HepG2 (cell line): Measurements from ENCODE around the gene RABGAP1L. TPM values are rescaled to one million over a fixed set of nuclear protein-coding genes. Genes with fewer than 3 reads are reported as not detected.
A peak's percentile ranks its signal among the peaks of the same experiment; 100 is the strongest.

ENCODE experiments used
- BRCA1 ChIP-seq: sonication (generic); formaldehyde crosslinking; IDR thresholded peaks from 2 replicates; pipeline ENCODE4 v1.4.0; 2020; ENCODE audit warnings: missing genetic modification reagents
- HES4 ChIP-seq: sonication (generic); formaldehyde crosslinking; IDR thresholded peaks from 2 replicates; pipeline ENCODE4 v1.9.0; 2021; ENCODE audit warnings: mild to moderate bottlenecking, missing genetic modification reagents, borderline replicate concordance
- IRF2 ChIP-seq: IDR thresholded peaks from 2 replicates; pipeline ENCODE4 v1.6.1; 2018; ENCODE audit warnings: missing genetic modification reagents, missing compliant biosample characterization
- NFE2L1 ChIP-seq: sonication (generic); formaldehyde crosslinking; IDR thresholded peaks from 2 replicates; pipeline ENCODE4 v1.4.0; 2020; ENCODE audit warnings: missing genetic modification reagents, mild to moderate bottlenecking, borderline replicate concordance
- POGZ ChIP-seq: sonication (generic); formaldehyde crosslinking; IDR thresholded peaks from 2 replicates; pipeline ENCODE4 v1.4.0; 2020; ENCODE audit warnings: mild to moderate bottlenecking, missing genetic modification reagents
- SIN3A ChIP-seq: IDR thresholded peaks from 2 replicates; pipeline ENCODE4 v1.6.1; 2011; ENCODE audit warnings: low read depth, mild to moderate bottlenecking, control low read depth, low read length, borderline replicate concordance
- TEAD3 ChIP-seq: optimal IDR thresholded peaks from 2 replicates; pipeline ENCODE3; 2016; ENCODE audit warnings: borderline replicate concordance
- XRCC5 ChIP-seq: fragments of 200-400 bp; formaldehyde crosslinking; optimal IDR thresholded peaks from 2 replicates; pipeline ENCODE3; 2017; ENCODE audit warnings: mild to moderate bottlenecking, low read length
- ZMAT3 ChIP-seq: sonication (generic); formaldehyde crosslinking; conservative IDR thresholded peaks from 2 replicates; pipeline ENCODE4 v1.7.0; 2021; ENCODE audit warnings: missing genetic modification reagents
- ZNF232 ChIP-seq: sonication (generic); formaldehyde crosslinking; IDR thresholded peaks from 2 replicates; pipeline ENCODE4 v1.4.0; 2020; ENCODE audit warnings: missing genetic modification reagents, borderline replicate concordance
- ZNF333 ChIP-seq: sonication (generic); formaldehyde crosslinking; IDR thresholded peaks from 2 replicates; pipeline ENCODE4 v1.4.0; 2020; ENCODE audit warnings: mild to moderate bottlenecking, missing genetic modification reagents, borderline replicate concordance
- polyA plus RNA-seq, 8 experiments: library from polyadenylated mRNA; depleted of rRNA in 3 of 8; stranded (reverse) in 7 of 8; unstranded in 1 of 8; fragments of >200 nt; fragmentation: Illumina TruSeq in 4 of 8; extraction: Trizol in 4 of 8; gene quantifications; 2 replicates each; pipeline versions ENCODE4 v1.2.1 to v1.2.3, GENCODE V29; 2011 to 2016; ENCODE audit warnings: low read depth in 4 of 8, missing spikeins in 1 of 8, mixed read lengths in 1 of 8; ENCODE audit not compliant: insufficient read depth in 1 of 8
- total RNA-seq, 5 experiments: library from RNA; depleted of rRNA; stranded (reverse); fragments of >200 nt; fragmentation: Illumina TruSeq; extraction: Trizol; gene quantifications; 2 replicates each; pipeline ENCODE4 v1.2.3, GENCODE V29; 2016; ENCODE audit warnings: low read depth in 1 of 5
- TF ChIP-seq, protein P1 (sequence below): sonication (generic); formaldehyde crosslinking; IDR thresholded peaks from 2 replicates; pipeline ENCODE4 v1.4.0; 2020; ENCODE audit warnings: missing genetic modification reagents
- TF ChIP-seq, protein P2 (sequence below): sonication (generic); formaldehyde crosslinking; IDR thresholded peaks from 2 replicates; pipeline ENCODE4 v1.8.0; 2022; ENCODE audit warnings: missing genetic modification reagents, mild to moderate bottlenecking, inconsistent platforms, borderline replicate concordance
- TF ChIP-seq, protein P3 (sequence below): sonication (generic); formaldehyde crosslinking; IDR thresholded peaks from 2 replicates; pipeline ENCODE4 v1.4.0; 2020; ENCODE audit warnings: missing genetic modification reagents
- TF ChIP-seq, protein P4 (sequence below): sonication (generic); formaldehyde crosslinking; IDR thresholded peaks from 2 replicates; pipeline ENCODE4 v1.4.0; 2020; ENCODE audit warnings: mild to moderate bottlenecking, missing genetic modification reagents

The RABGAP1L gene
- total and polyA plus RNA-seq, 2 of the 13 experiments (the other 11 are each of a cell fraction or from before 2014, with no cell fraction given) = 7.9 to 22.6 TPM

DNA sequence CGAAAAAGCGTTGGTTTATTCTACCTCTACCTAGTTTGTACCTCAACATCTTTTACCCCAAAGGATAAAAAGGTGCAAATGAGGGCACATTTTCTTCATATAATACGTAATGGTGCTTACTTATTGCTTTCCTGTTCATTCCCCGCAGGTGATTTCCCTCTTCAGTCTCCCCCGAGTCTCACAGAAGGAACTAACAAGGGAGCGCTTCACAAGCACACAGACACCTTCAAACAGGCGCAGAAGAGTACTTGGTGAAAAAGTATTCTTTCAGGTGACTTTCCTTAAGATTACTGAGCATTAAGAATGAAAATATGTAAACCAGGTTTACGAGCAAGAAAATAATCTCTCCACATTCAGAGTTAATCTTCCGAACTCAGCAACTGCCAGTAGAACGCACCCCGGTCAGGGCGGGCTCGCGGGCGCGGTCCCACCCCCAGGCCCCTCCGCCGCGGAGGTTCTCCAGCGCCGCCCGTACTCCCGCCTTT is 511 bp upstream of the RABGAP1L start (continued):
- TF ChIP-seq, protein P1, sequence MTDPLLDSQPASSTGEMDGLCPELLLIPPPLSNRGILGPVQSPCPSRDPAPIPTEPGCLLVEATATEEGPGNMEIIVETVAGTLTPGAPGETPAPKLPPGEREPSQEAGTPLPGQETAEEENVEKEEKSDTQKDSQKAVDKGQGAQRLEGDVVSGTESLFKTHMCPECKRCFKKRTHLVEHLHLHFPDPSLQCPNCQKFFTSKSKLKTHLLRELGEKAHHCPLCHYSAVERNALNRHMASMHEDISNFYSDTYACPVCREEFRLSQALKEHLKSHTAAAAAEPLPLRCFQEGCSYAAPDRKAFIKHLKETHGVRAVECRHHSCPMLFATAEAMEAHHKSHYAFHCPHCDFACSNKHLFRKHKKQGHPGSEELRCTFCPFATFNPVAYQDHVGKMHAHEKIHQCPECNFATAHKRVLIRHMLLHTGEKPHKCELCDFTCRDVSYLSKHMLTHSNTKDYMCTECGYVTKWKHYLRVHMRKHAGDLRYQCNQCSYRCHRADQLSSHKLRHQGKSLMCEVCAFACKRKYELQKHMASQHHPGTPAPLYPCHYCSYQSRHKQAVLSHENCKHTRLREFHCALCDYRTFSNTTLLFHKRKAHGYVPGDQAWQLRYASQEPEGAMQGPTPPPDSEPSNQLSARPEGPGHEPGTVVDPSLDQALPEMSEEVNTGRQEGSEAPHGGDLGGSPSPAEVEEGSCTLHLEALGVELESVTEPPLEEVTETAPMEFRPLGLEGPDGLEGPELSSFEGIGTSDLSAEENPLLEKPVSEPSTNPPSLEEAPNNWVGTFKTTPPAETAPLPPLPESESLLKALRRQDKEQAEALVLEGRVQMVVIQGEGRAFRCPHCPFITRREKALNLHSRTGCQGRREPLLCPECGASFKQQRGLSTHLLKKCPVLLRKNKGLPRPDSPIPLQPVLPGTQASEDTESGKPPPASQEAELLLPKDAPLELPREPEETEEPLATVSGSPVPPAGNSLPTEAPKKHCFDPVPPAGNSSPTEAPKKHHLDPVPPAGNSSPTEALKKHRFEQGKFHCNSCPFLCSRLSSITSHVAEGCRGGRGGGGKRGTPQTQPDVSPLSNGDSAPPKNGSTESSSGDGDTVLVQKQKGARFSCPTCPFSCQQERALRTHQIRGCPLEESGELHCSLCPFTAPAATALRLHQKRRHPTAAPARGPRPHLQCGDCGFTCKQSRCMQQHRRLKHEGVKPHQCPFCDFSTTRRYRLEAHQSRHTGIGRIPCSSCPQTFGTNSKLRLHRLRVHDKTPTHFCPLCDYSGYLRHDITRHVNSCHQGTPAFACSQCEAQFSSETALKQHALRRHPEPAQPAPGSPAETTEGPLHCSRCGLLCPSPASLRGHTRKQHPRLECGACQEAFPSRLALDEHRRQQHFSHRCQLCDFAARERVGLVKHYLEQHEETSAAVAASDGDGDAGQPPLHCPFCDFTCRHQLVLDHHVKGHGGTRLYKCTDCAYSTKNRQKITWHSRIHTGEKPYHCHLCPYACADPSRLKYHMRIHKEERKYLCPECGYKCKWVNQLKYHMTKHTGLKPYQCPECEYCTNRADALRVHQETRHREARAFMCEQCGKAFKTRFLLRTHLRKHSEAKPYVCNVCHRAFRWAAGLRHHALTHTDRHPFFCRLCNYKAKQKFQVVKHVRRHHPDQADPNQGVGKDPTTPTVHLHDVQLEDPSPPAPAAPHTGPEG (CRISPR knock-in tag) = 0 out of 2 replicates have a peak, but pooled peaks have one; percentile 33
- TF ChIP-seq XRCC5 (peak; percentile 12), IRF2 (CRISPR knock-in tag) (0 out of 2 replicates have a peak, but pooled peaks have one; percentile 10), TEAD3 (CRISPR knock-in tag) (peak; percentile 35), NFE2L1 (CRISPR knock-in tag) (no peak), SIN3A (no peak), ZNF333 (0 out of 2 replicates have a peak, but pooled peaks have one; percentile 19), HES4 (0 out of 2 replicates have a peak, but pooled peaks have one; percentile 7), BRCA1 (CRISPR knock-in tag) (peak; percentile 58; the same call in 1 of the 2 replicates), ZNF232 (peak; percentile 44; the same call in 1 of the 2 replicates), POGZ (CRISPR knock-in tag) (0 out of 2 replicates have a peak, but pooled peaks have one; percentile 3), ZMAT3 (CRISPR knock-in tag) (0 out of 2 replicates have a peak, but pooled peaks have one; percentile 16)
- TF ChIP-seq, protein P2, sequence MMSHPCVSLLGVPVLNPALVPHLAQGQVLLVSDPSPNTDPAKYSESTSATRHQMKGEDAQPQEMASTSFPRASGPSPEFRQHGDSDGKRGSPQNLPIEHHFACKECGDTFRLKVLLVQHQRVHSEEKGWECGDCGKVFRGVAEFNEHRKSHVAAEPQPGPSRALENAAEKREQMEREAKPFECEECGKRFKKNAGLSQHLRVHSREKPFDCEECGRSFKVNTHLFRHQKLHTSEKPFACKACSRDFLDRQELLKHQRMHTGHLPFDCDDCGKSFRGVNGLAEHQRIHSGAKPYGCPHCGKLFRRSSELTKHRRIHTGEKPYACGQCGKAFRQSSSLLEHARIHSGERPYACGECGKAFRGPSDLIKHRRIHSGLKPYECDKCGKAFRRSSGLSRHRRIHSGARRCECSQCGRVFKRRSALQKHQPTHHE = peak; percentile 31; the same call in 1 of the 2 replicates
- TF ChIP-seq, protein P3, sequence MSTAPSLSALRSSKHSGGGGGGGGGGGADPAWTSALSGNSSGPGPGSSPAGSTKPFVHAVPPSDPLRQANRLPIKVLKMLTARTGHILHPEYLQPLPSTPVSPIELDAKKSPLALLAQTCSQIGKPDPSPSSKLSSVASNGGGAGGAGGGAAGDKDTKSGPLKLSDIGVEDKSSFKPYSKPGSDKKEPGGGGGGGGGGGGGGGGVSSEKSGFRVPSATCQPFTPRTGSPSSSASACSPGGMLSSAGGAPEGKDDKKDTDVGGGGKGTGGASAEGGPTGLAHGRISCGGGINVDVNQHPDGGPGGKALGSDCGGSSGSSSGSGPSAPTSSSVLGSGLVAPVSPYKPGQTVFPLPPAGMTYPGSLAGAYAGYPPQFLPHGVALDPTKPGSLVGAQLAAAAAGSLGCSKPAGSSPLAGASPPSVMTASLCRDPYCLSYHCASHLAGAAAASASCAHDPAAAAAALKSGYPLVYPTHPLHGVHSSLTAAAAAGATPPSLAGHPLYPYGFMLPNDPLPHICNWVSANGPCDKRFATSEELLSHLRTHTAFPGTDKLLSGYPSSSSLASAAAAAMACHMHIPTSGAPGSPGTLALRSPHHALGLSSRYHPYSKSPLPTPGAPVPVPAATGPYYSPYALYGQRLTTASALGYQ (CRISPR knock-in tag) = 0 out of 2 replicates have a peak, but pooled peaks have one; percentile 61
- TF ChIP-seq, protein P4, sequence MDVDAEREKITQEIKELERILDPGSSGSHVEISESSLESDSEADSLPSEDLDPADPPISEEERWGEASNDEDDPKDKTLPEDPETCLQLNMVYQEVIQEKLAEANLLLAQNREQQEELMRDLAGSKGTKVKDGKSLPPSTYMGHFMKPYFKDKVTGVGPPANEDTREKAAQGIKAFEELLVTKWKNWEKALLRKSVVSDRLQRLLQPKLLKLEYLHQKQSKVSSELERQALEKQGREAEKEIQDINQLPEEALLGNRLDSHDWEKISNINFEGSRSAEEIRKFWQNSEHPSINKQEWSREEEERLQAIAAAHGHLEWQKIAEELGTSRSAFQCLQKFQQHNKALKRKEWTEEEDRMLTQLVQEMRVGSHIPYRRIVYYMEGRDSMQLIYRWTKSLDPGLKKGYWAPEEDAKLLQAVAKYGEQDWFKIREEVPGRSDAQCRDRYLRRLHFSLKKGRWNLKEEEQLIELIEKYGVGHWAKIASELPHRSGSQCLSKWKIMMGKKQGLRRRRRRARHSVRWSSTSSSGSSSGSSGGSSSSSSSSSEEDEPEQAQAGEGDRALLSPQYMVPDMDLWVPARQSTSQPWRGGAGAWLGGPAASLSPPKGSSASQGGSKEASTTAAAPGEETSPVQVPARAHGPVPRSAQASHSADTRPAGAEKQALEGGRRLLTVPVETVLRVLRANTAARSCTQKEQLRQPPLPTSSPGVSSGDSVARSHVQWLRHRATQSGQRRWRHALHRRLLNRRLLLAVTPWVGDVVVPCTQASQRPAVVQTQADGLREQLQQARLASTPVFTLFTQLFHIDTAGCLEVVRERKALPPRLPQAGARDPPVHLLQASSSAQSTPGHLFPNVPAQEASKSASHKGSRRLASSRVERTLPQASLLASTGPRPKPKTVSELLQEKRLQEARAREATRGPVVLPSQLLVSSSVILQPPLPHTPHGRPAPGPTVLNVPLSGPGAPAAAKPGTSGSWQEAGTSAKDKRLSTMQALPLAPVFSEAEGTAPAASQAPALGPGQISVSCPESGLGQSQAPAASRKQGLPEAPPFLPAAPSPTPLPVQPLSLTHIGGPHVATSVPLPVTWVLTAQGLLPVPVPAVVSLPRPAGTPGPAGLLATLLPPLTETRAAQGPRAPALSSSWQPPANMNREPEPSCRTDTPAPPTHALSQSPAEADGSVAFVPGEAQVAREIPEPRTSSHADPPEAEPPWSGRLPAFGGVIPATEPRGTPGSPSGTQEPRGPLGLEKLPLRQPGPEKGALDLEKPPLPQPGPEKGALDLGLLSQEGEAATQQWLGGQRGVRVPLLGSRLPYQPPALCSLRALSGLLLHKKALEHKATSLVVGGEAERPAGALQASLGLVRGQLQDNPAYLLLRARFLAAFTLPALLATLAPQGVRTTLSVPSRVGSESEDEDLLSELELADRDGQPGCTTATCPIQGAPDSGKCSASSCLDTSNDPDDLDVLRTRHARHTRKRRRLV (CRISPR knock-in tag) = 0 out of 2 replicates have a peak, but pooled peaks have one; percentile 2
